HepG2 (cell line): ENCODE measurements around the gene TPM2. TPM values are rescaled to one million over a fixed set of nuclear protein-coding genes. Genes with fewer than 3 reads are reported as not detected.

ENCODE experiments used
- AKNA ChIP-seq: sonication (generic); formaldehyde crosslinking; IDR thresholded peaks from 2 replicates; pipeline ENCODE4 v1.4.0; 2020; ENCODE audit warnings: missing genetic modification reagents, borderline replicate concordance
- BRD4 ChIP-seq: sonication (generic); formaldehyde crosslinking; IDR thresholded peaks from 2 replicates; pipeline ENCODE4 v1.4.0; 2020; ENCODE audit warnings: missing genetic modification reagents
- PBX2 ChIP-seq: IDR thresholded peaks from 2 replicates; pipeline ENCODE4 v1.6.1; 2016; ENCODE audit warnings: control low read depth
- ZHX2 ChIP-seq, 2 experiments: sonication (generic) in 1 of 2; formaldehyde crosslinking in 1 of 2; IDR thresholded peaks; 2 replicates each; pipeline versions ENCODE4 v1.6.1 to v1.9.0; 2014 to 2022; ENCODE audit warnings: antibody characterized with exemption in 1 of 2, borderline replicate concordance in 1 of 2, inconsistent platforms in 1 of 2, low read depth in 1 of 2, missing genetic modification reagents in 1 of 2
- ZNF12 ChIP-seq: sonication (generic); formaldehyde crosslinking; IDR thresholded peaks from 2 replicates; pipeline ENCODE4 v1.5.0; 2020; ENCODE audit warnings: missing genetic modification reagents
- ZNF318 ChIP-seq: sonication (generic); formaldehyde crosslinking; IDR thresholded peaks from 2 replicates; pipeline ENCODE4 v1.4.0; 2020; ENCODE audit warnings: mild to moderate bottlenecking, missing genetic modification reagents
- polyA plus RNA-seq, 8 experiments: library from polyadenylated mRNA; depleted of rRNA in 3 of 8; stranded (reverse) in 7 of 8; unstranded in 1 of 8; fragments of >200 nt; fragmentation: Illumina TruSeq in 4 of 8; extraction: Trizol in 4 of 8; gene quantifications; 2 replicates each; pipeline versions ENCODE4 v1.2.1 to v1.2.3, GENCODE V29; 2011 to 2016; ENCODE audit warnings: low read depth in 4 of 8, missing spikeins in 1 of 8, mixed read lengths in 1 of 8; ENCODE audit not compliant: insufficient read depth in 1 of 8
- total RNA-seq, 5 experiments: library from RNA; depleted of rRNA; stranded (reverse); fragments of >200 nt; fragmentation: Illumina TruSeq; extraction: Trizol; gene quantifications; 2 replicates each; pipeline ENCODE4 v1.2.3, GENCODE V29; 2016; ENCODE audit warnings: low read depth in 1 of 5

Gene TPM2
- total and polyA plus RNA-seq, 2 of the 13 experiments (the other 11 are each of a cell fraction or from before 2014, with no cell fraction given) = 3.1 to 10.7 TPM

- TF ChIP-seq ZNF318 (CRISPR knock-in tag) (no peak), AKNA (CRISPR knock-in tag) (no peak), PBX2 (no peak), ZHX2 (IDR thresholded peaks at IDR 0.05; ENCODE audit: low read depth) (no peak), ZHX2 (CRISPR knock-in tag; IDR thresholded peaks at IDR 0.05; ENCODE audit: borderline replicate concordance) (no peak), BRD4 (CRISPR knock-in tag) (no peak), ZNF12 (CRISPR knock-in tag) (no peak)
These were observed 39.2 kb downstream of the TPM2 start, which contains the start of gene SIT1 (continued) for GRCh38 chr9:35650341-35651158.
